Endometrial microvascular endothelial cells (primary cell): ENCODE measurements around the gene PRPF40A. TPM values are rescaled to one million over a fixed set of nuclear protein-coding genes. Genes with fewer than 3 reads are reported as not detected.

Source experiments
- in situ Hi-C: cut with HindIII; loops from 2 replicates; pipeline ENCODE4 v1.10.0; 2017; ENCODE audit warnings: low sequenced_read_pairs, low pct_unique_long_range_greater_than_20kb; ENCODE audit errors: inconsistent ontology term
- total RNA-seq: library from RNA; depleted of rRNA; stranded (reverse); fragments of >200 nt; gene quantifications from one replicate; pipeline ENCODE4 v1.2.3, GENCODE V29; 2015; ENCODE audit errors: inconsistent ontology term

Gene PRPF40A
- total RNA-seq, 1 donor from 2014 or later = 73.0 TPM

GRCh38 chr2:152627351-152627957 lies 89.8 kb downstream of the PRPF40A start:
- in situ Hi-C loops = no loop called here

- in situ Hi-C loops = no loop called here
Observed at GRCh38 chr2:152626911-152627339, 90.3 kb downstream of the PRPF40A start.

GRCh38 chr2:152624805-152625204 lies 92.5 kb downstream of the PRPF40A start:
- in situ Hi-C loops = no loop called here

DNA sequence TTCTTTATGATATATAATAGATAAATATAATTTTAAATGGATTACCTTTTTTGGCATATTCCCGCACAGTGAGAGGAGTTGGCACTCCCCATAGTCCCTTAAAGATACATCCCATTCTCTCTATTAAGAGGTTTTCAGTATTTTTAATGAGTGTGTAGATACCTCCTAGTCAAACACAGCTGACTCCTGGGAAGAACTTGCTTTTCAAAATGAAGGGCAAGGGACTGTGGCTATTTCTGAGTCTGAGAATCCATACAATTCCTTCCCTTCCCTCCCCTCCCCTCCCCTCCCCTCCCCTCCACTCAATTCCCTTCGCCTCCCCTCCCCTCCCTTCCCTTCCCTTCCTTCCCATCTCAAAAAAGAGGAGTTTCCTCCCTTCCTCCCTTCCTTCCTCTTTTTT lies 93.5 kb downstream of the PRPF40A start:
- in situ Hi-C loops = no loop called here

GRCh38 chr2:152623076-152623740 lies 94.1 kb downstream of the PRPF40A start:
- in situ Hi-C loops = no loop called here

- in situ Hi-C loops = no loop called here
Observed at GRCh38 chr2:152622219-152622618, 95.0 kb downstream of the PRPF40A start.

DNA sequence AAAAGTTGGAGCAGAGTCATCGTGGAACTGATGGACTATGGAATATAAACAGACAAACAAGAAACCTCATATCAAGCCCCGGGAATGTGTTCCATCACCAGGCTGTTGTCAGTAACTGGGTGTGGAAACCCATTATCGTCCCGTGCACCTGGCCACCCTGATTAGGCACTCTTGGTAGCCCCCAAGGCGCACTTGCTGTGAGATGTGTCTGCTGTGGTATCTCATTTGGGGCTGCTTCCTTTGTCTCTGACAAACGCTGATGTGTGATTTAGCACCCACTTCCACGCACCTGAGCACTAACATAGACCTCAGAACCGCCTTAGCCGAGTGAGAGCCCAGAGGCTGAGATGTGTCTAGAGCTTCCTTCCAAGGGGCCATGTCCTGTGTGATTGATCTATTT lies 96.3 kb downstream of the PRPF40A start:
- in situ Hi-C loops = no loop called here

DNA sequence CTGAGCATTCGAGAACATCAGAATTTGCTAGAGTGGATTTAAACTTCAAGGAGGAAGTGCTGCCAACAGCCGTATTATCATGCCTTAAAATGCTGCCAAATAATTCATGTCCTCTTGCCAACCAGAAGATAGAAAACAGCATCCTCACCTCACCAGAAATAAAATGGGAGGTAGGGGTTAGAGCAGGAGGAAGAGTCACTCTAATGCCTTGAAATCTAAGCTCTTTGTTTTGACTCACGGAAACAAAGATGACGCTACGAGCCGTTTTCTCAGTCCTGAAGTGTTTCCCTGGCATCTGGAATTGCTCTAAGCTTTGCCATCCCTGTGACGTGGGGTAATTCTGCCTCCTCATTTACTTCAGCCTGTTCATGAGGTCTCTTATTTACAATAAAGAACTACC lies 97.1 kb downstream of the PRPF40A start:
- in situ Hi-C loops = no loop called here

DNA sequence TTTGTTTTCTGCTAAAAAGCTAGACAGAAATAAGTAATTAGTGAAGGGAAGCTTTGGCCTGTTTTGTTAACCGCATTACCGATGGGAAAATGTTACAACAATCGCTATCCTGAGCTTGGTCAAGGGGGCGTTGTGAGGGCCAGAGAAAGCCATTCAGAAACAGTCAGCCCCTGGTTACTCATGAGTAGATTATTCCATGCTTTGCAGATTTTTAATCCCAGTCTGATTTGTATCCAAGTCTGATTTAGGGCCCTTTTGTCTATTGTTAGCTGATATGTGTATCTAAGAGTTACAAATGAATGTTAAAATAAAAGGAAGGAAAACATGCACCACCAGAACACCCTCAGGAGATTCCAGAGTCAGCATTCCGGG lies 99.1 kb downstream of the PRPF40A start:
- in situ Hi-C loops = no loop called here

GRCh38 chr2:152617456-152618192 lies 99.6 kb downstream of the PRPF40A start:
- in situ Hi-C loops = no loop called here

DNA sequence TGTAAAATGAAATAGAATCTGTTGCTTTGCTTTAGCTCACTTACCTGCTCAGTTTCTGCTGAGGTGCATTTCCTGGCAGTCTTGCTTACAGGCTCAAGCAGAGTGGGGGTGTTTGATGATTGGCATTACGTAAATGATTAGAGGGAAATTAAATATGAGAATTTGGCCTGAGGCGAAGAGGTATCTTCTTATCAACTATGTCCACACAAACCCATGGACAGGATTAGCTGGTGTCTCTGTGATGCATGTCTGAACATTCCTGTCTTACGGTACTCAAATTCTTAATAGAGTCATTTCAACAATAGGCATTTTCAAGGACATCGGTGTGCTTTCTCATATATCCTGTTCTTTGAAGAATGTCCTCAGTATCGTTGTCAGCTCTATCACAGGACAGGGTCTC lies 102.1 kb downstream of the PRPF40A start:
- in situ Hi-C loops = no loop called here

DNA sequence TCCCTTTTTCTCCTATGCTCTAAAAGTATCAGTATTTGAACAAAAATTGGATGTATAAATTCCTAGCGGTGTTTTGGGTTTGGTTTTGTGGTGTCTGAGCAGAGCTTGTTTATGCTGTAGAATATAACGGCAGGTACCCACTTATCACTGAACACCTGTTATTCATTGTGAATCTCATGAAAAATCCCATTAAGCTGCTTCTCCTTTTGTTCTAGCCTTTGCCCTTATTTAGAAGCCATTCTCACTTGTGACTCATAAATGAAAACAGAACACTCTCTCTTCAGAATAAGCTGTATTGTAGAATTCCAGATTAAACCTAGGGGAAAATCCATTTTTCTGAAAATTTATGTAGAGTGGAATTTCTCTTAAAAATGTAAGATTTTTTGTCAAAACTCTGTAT lies 104.0 kb downstream of the PRPF40A start:
- in situ Hi-C loops = no loop called here

GRCh38 chr2:152611458-152612231 lies 105.6 kb downstream of the PRPF40A start:
- in situ Hi-C loops = no loop called here

DNA sequence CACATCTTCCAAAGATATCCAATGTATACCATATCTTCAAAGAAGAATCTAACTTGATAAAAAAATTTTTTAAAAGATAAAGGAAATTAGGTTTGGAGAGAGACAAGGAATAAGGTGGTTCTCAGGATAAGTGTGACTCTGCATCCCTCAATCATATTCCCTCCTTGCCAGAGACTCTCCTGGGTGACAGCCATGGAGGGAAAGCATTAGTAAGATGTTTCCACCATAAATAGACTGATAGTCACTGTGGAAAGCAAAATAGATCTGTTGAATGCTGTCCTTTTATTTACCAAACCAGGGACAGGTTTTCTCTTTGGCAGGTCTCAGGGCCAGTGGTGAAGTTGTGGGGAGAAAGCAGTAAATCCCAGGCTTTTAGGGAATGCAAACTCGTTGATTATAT lies 107.6 kb downstream of the PRPF40A start:
- in situ Hi-C loops = no loop called here

- in situ Hi-C loops = no loop called here
Observed at GRCh38 chr2:152609154-152609553, 108.1 kb downstream of the PRPF40A start.

- in situ Hi-C loops = no loop called here
Observed at GRCh38 chr2:152607793-152608300, 109.4 kb downstream of the PRPF40A start.

DNA sequence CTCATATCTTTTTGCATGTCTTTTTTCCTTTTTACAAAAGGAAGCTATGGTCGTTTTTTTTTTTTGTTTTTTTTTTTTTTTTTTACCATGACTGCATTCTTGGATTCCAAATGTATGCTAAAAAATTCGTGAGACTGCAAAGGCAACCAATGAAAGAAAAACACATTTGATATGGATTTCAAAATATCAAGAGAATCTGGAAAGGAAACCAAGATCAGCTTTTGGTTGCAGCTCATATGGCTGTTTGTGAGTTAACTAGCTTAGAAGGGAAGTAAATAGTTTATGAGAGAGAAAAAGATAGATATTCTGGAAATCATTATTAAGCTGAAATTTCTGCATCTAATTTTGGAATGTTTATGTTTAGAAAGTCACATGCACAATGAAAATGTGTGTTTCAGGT lies 110.3 kb downstream of the PRPF40A start:
- in situ Hi-C loops = no loop called here

GRCh38 chr2:152606081-152606480 lies 111.2 kb downstream of the PRPF40A start:
- in situ Hi-C loops = no loop called here

- in situ Hi-C loops = no loop called here
Observed at GRCh38 chr2:152603166-152603565, 114.1 kb downstream of the PRPF40A start.
